Ishikawa (cell line): ENCODE data around the gene RASGRP1.

Experiments
- CEBPB ChIP-seq: IDR thresholded peaks from 2 replicates; pipeline ENCODE4 v1.6.1; 2012
- CREB1 ChIP-seq: IDR thresholded peaks from 2 replicates; pipeline ENCODE4 v1.6.1; 2012; ENCODE audit warnings: low read depth
- EGR1 ChIP-seq: IDR thresholded peaks from 2 replicates; pipeline ENCODE4 v1.6.1; 2012
- EP300 ChIP-seq: IDR thresholded peaks from 2 replicates; pipeline ENCODE4 v1.6.1; 2012; ENCODE audit warnings: borderline replicate concordance
- FOXM1 ChIP-seq: IDR thresholded peaks from 2 replicates; pipeline ENCODE4 v1.6.1; 2012; ENCODE audit warnings: low read depth, borderline replicate concordance
- NFIC ChIP-seq: IDR thresholded peaks from 2 replicates; pipeline ENCODE4 v1.6.1; 2012
- RAD21 ChIP-seq: IDR thresholded peaks from 2 replicates; pipeline ENCODE4 v1.6.1; 2012; ENCODE audit warnings: low read depth
- TAF1 ChIP-seq: IDR thresholded peaks from 2 replicates; pipeline ENCODE4 v1.6.1; 2012; ENCODE audit warnings: low read depth, mild to moderate bottlenecking
- TCF12 ChIP-seq: IDR thresholded peaks from 2 replicates; pipeline ENCODE4 v1.6.1; 2012; ENCODE audit warnings: low read depth
- TEAD4 ChIP-seq: IDR thresholded peaks from 2 replicates; pipeline ENCODE4 v1.6.1; 2012
- YY1 ChIP-seq: IDR thresholded peaks from 2 replicates; pipeline ENCODE4 v1.6.1; 2012; ENCODE audit warnings: low read depth
- ZBTB7A ChIP-seq: IDR thresholded peaks from 2 replicates; pipeline ENCODE4 v1.6.1; 2012; ENCODE audit warnings: low read depth
- TF ChIP-seq, protein P1 (sequence below): IDR thresholded peaks from 2 replicates; pipeline ENCODE4 v1.6.1; 2012; ENCODE audit warnings: low read depth, mild to moderate bottlenecking
- TF ChIP-seq, protein P2 (sequence below): IDR thresholded peaks from 2 replicates; pipeline ENCODE4 v1.6.1; 2012
- TF ChIP-seq, protein P3 (sequence below): IDR thresholded peaks from 2 replicates; pipeline ENCODE4 v1.6.1; 2012

Gene RASGRP1

DNA sequence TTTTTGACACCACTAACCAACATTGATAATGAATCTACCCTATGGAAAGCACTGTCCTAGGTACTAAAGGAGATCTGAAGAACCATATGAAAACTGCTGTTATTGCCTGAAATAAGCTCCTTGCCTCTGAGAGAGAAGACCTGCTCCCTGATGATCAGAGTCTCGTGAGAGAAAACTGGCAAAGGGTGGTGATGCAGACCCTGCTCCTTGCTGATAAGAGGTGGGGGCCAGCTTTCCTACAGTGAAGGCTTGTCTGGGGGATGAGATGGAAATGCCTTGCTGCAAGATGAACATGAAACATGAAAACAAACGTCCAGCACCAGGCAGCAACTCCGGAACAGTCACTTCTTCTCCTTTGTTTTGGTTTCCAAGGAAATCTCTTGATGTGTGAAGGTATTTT is 31.9 kb downstream of the RASGRP1 start:
- TF ChIP-seq, protein P1, sequence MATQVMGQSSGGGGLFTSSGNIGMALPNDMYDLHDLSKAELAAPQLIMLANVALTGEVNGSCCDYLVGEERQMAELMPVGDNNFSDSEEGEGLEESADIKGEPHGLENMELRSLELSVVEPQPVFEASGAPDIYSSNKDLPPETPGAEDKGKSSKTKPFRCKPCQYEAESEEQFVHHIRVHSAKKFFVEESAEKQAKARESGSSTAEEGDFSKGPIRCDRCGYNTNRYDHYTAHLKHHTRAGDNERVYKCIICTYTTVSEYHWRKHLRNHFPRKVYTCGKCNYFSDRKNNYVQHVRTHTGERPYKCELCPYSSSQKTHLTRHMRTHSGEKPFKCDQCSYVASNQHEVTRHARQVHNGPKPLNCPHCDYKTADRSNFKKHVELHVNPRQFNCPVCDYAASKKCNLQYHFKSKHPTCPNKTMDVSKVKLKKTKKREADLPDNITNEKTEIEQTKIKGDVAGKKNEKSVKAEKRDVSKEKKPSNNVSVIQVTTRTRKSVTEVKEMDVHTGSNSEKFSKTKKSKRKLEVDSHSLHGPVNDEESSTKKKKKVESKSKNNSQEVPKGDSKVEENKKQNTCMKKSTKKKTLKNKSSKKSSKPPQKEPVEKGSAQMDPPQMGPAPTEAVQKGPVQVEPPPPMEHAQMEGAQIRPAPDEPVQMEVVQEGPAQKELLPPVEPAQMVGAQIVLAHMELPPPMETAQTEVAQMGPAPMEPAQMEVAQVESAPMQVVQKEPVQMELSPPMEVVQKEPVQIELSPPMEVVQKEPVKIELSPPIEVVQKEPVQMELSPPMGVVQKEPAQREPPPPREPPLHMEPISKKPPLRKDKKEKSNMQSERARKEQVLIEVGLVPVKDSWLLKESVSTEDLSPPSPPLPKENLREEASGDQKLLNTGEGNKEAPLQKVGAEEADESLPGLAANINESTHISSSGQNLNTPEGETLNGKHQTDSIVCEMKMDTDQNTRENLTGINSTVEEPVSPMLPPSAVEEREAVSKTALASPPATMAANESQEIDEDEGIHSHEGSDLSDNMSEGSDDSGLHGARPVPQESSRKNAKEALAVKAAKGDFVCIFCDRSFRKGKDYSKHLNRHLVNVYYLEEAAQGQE, result peak; percentile 14; the same call in 1 of the 2 replicates
- no peak for TF ChIP-seq TEAD4

DNA sequence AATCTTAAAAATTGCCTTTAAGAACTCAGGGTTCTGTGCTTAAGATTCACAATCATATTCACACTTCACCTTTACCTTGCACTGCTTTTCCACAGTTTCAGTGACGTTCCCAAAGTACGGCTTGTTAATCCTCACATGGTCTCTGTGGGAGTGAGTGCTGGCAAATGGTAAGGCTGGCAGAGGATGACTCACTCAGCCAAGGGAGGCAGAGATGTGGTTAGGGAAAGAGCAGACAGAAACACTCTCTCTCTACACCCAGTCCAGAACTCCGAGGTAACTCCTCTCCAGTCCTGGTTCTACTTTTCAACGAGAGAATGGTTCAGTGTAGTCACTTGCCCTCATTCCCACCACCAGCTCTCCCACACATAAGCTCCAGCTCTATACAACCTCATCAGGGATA is 33.1 kb downstream of the RASGRP1 start:
- TF ChIP-seq, protein P2, sequence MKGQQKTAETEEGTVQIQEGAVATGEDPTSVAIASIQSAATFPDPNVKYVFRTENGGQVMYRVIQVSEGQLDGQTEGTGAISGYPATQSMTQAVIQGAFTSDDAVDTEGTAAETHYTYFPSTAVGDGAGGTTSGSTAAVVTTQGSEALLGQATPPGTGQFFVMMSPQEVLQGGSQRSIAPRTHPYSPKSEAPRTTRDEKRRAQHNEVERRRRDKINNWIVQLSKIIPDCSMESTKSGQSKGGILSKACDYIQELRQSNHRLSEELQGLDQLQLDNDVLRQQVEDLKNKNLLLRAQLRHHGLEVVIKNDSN, result no peak
- TF ChIP-seq TCF12 (no peak), FOXM1 (no peak)

DNA sequence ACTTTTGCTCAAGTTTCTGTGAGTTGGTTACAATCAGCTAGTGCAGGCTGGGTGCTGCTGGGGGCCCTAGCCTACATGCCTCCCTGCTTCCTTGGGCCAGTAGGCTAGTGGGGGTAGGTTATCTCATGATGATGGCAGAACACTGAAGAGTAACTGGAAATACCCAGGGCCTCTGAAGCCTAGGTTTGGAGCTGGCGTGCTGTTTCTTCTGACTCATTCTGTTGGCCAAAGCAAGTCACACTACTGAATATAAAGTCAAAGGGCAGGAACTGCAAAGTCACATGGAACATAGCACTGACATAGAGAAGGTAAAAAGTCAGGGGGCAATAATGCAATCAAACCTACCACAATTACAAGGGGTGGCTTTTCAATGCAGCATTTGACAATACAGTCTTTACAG is 34.5 kb downstream of the RASGRP1 start:
- TF ChIP-seq CEBPB, result no peak
- TF ChIP-seq ZBTB7A, result no peak
- TF ChIP-seq EGR1, result no peak
- TF ChIP-seq YY1, result no peak
- TF ChIP-seq EP300, result no peak
- no peak for TF ChIP-seq TCF12
- TF ChIP-seq, protein P3, sequence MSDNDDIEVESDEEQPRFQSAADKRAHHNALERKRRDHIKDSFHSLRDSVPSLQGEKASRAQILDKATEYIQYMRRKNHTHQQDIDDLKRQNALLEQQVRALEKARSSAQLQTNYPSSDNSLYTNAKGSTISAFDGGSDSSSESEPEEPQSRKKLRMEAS, result no peak
- TF ChIP-seq TEAD4, result no peak
- no peak for TF ChIP-seq TAF1
- no peak for TF ChIP-seq RAD21
- TF ChIP-seq, protein P1, result no peak
- no peak for TF ChIP-seq FOXM1
- no peak for TF ChIP-seq NFIC
- no peak for TF ChIP-seq CREB1
- TF ChIP-seq, protein P2, result no peak

DNA sequence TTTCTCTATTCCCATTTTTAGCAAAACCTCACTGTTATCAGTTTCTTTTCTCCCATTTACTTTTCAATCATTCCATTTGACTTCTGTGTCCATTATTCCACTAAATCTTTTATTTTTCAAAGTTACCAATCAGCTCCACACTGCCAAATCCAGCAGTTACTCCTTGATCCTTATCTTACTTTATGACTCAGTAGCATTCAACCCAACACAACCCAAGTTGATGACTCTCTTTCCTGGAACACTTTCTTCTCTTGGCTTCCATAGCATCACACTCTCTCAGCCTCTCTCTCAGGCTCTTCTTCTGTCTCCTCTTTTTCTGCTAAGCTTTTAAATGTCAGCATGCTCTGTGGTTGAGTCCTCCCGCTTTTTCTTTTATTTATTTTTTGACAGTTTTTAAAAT is 36.3 kb downstream of the RASGRP1 start:
- TF ChIP-seq, protein P1, result no peak
- TF ChIP-seq TAF1, result no peak
- TF ChIP-seq TEAD4, result no peak
- no peak for TF ChIP-seq RAD21
- no peak for TF ChIP-seq EGR1
- no peak for TF ChIP-seq CEBPB
- TF ChIP-seq, protein P3, result no peak
- TF ChIP-seq NFIC, result no peak
- no peak for TF ChIP-seq YY1
- TF ChIP-seq TCF12, result no peak
- TF ChIP-seq, protein P2, result no peak
- no peak for TF ChIP-seq EP300
- no peak for TF ChIP-seq FOXM1
- TF ChIP-seq CREB1, result no peak
- no peak for TF ChIP-seq ZBTB7A

DNA sequence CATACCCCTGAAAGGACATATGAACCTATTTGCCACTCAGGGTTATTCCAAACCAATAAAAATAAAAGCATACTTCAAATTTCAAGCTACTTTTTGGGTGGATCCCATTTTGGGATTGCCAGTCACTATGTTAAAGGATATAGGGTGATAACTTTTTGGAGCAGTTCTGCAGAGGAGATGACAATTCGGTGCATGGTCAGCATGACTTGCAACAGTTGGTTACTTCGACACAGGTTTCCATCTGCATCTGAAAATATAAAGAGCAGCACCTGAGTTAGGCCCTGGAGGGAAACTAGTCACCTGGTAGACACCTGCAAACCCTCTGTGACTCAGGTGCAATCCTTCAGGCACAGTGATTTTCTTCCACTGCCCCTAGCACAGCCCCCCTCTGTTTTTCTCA is 38.5 kb downstream of the RASGRP1 start:
- no peak for TF ChIP-seq YY1
- TF ChIP-seq, protein P2, result no peak
- TF ChIP-seq CREB1, result no peak
- TF ChIP-seq TAF1, result no peak
- TF ChIP-seq, protein P3, result no peak
- TF ChIP-seq CEBPB, result no peak
- no peak for TF ChIP-seq NFIC
- TF ChIP-seq ZBTB7A, result no peak
- no peak for TF ChIP-seq RAD21
- TF ChIP-seq, protein P1, result no peak
- TF ChIP-seq EP300, result no peak
- no peak for TF ChIP-seq TEAD4
